Measurements from ENCODE around the gene LRMDA. TPM values are rescaled to one million over a fixed set of nuclear protein-coding genes. Genes with fewer than 3 reads are reported as not detected.

Gene LRMDA
- total and polyA plus RNA-seq, 2 of the 4 experiments (the other 2 are of a cell fraction), result 0.07 TPM; not detected in 1

DNA sequence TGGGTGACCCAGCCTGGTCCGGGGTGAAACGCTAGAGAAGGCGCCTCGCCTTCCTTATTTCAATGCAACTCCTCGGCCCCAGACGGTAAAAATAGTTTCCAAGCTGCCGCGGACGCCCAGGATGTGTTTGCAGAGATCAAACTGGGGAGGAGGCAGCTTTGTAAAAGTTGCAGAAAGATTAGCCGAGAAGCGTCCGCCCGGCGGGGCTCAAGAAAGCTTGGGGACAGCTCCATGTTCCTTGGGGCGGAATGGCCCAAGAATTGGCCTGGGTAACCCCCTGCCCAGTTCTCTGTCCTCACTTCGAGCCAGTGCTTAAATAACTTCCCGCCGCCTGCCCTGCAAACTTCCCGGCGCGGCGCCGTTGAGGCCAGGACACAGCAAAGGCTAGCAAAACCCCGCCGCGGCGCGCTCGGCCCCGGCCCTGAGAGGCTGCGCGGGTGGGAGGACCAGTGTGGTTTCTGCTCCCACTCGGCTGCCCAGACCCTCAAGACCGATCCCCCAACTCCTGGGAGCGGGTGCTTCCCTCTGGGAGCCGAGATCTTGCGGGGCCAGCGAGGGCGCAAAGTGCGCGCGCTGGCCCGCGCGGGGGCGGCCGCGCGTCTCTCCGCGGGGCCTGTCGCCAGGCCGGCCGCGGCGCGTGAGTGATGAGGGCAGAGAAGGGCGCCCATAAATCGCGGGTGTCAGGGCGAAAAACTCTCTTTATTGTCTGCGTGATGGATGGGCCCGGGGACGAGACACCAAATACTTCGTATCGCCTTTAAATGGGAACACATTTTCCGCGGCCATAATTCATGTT, 23.5 kb upstream of the LRMDA start:
- Histone ChIP-seq H3K18ac (ENCODE audit: low read depth, low read length) (no peak overlapping the region), H3K9me1 (ENCODE audit: insufficient read depth, low read length) (no peaks in the 10 kb centered on the region), H2BK120ac (ENCODE audit: low read depth, low read length) (no peak overlapping the region), H4K5ac (ENCODE audit: low read depth, low read length) (no peak overlapping the region), H3K14ac (replicated peaks; ENCODE audit: low read depth, low read length) (no peak overlapping the region), H2BK15ac (ENCODE audit: low read depth, low read length) (no peak overlapping the region), H2BK20ac (ENCODE audit: low read depth, low read length) (no peak overlapping the region), H4K8ac (ENCODE audit: low read depth in 2 of 2, low read length in 2 of 2) (no peak overlapping the region), H4K91ac (ENCODE audit: insufficient read depth, low read depth, low read length) (no peak overlapping the region; the same call in 1 of the 2 replicates), H3K27ac (ENCODE audit: insufficient read depth, low read length) (no peak overlapping the region), H3K4me3 (ENCODE audit: insufficient read depth, low read depth, low read length) (peak overlapping the region; percentile 89), H2AFZ (replicated peaks; ENCODE audit: low read length, poor library complexity) (peak overlapping the region; percentile 86), H3K4me1 (ENCODE audit: control insufficient read depth, insufficient read depth, low read length) (peaks cover 2% of the 10 kb centered on the region; the same call in 1 of the 2 replicates), H3K79me1 (ENCODE audit: low read depth in 1 of 2, low read length in 2 of 2) (no peaks in the 10 kb centered on the region), H3K27me3 (ENCODE audit: control insufficient read depth, insufficient read depth, low read length) (peaks cover 10% of the 10 kb centered on the region), H3K56ac (ENCODE audit: extremely low read depth, insufficient read depth, low read length) (no peak overlapping the region), H3K36me3 (ENCODE audit: control insufficient read depth, insufficient read depth, low read length) (0 out of 2 replicates have a peak, but pooled peaks cover 1% of the 10 kb centered on the region), H2AK5ac (ENCODE audit: low read depth, low read length) (no peak overlapping the region), H3K4me2 (ENCODE audit: low read depth, low read length) (peak overlapping the region; percentile 71), H3K9me3 (ENCODE audit: control insufficient read depth, insufficient read depth, low read length) (no peaks in the 10 kb centered on the region), H3K9ac (ENCODE audit: low read depth, low read length) (peak overlapping the region; percentile 53), H2BK5ac (ENCODE audit: low read depth, low read length, poor library complexity, severe bottlenecking) (no peak overlapping the region), H2AK9ac (replicated peaks; ENCODE audit: low read depth, low read length, poor library complexity) (no peak overlapping the region), H3K23ac (ENCODE audit: low read depth, low read length) (no peak overlapping the region), H4K20me1 (ENCODE audit: insufficient read depth, low read length) (no peaks in the 10 kb centered on the region), H3K4ac (ENCODE audit: low read depth, low read length) (no peak overlapping the region; the same call in 1 of the 2 replicates)
- dilution Hi-C loops (cut with HindIII; ENCODE audit: low sequenced_read_pairs, unreplicated experiment), result no loop called here
- BruUV-seq (replicated peaks), result no TSS peak
- in situ Hi-C loops (cut with MboI; ENCODE audit: low sequenced_read_pairs), result loop anchor here (10.0 to 25.0 kb wide), 4 partner anchors 629 to 1579 kb away; no protein-coding TSS in a partner anchor
- 6% methylated on average over 24 of the region's 68 CpGs; no CpG with 5 or more reads in 1 of the 2 experiments for WGBS, 2 experiments (ENCODE audit: extremely low coverage in 2 of 2, insufficient read length in 1 of 2)
- POLR2A ChIA-PET (ENCODE audit: unreplicated experiment), result no interaction called here
- no peak for TF ChIP-seq POLR2A (IDR thresholded peaks at IDR 0.05; ENCODE audit: low read depth, low read length)
- 0 out of 2 replicates have a peak, but pooled peaks have one; percentile 0 for TF ChIP-seq CTCF (conservative IDR thresholded peaks at IDR 0.05; ENCODE audit: low read depth, low read length)
- TF ChIP-seq SMC3 (IDR thresholded peaks at IDR 0.05; ENCODE audit: low read depth, low read length), result no peak
- ATAC-seq (ENCODE audit: low read depth), result no peak
- CTCF ChIA-PET, result interaction anchor here (0.6 kb wide), 1 partner anchor 14 kb away, joined by 3 read pairs; no protein-coding TSS in a partner anchor
- no peak for DNase-seq
- intact Hi-C loops (cut with micrococcal nuclease), result loop anchor here (10.0 kb wide), 1 partner anchor 1027 kb away; no protein-coding TSS in a partner anchor

All from IMR-90 (cell line).